GM21717 (cell line): ENCODE measurements around the gene NDUFB5.
"Not testable (repeated sequence)": the region's sequence is repeated elsewhere in the genome, so short reads cannot be mapped to it uniquely, and the experiment has no call there.

ENCODE experiments used
- ATAC-seq: cut with Tn5 transposase; IDR thresholded peaks from one replicate; pipeline ENCODE4 v1.9.1; 2021; ENCODE audit warnings: mild to moderate bottlenecking, moderate library complexity; ENCODE audit not compliant: unreplicated experiment

Gene NDUFB5

DNA sequence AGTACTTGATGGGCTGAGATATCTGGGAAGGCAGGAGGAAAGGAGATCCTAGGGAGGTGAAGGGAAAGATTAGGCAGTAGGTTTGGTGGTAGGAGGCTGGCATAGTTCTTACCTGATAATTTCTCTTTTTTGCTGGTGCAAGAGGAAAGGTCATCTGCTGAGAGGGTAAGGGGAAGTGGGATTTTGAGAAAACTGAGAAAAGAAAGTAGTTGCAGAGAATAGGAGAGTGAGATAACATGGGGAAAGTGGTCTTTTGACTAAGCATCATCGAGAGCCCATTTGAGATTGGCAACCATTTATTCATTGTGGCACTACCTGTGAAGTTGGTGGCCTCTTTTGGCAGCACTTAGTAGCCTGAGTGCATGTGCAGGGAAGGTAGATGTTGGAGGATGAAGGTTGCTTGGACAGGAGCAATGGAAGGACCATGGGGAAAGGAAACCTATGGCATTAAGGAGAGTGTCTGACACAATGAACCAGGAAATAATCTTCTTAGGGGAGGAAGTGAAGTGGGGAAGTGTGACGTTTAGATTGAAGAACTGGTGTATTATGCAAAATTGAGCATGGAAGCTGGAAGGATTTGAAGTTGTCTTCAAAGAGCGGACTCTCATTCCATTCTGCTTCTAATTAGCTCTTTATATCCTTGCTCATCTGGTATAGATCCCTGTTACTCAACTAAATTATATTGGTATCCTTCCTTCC lies 26.3 kb downstream of the NDUFB5 start:
- ATAC-seq, result no peak

DNA sequence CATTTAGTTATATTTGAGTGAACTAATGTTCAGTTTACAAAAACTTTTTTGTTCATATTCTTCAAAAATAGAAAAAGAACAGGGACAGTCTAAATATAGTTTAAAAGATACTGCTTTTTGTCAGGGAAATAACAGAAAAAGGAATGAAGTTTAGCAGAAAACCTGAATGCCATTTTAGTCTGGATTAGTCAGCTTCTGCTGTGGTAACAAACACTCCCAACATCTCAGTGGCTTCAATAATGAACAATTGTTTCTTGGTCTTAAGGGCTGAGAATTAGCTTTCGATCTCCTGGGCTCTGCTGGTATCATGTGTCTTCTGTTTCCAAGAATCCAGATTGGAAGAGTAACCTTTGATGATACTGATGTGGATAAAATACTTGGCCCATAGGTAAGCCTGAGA lies 35.9 kb downstream of the NDUFB5 start:
- no peak for ATAC-seq

- ATAC-seq, result no peak
Observed at GRCh38 chr3:179642871-179643270, 38.3 kb downstream of the NDUFB5 start.

DNA sequence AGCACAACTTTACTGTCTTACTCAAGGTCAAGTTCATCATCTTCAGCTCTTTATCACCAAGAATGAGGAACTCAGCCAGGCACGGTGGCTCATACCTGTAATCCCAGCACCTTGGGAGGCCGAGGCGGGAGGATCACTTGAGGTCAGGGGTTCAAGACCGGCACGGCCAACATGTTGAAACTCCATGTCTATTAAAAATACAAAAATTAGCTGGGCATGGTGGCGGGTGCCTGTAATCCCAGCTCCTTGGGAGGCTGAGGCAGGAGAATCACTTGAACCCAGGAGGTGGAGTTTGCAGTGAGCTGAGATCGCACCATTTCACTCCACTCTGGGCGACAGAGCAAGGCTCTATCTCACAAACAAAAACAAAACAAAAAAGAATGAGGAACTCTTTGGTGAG lies 39.2 kb downstream of the NDUFB5 start:
- not testable (repeated sequence) for ATAC-seq

DNA sequence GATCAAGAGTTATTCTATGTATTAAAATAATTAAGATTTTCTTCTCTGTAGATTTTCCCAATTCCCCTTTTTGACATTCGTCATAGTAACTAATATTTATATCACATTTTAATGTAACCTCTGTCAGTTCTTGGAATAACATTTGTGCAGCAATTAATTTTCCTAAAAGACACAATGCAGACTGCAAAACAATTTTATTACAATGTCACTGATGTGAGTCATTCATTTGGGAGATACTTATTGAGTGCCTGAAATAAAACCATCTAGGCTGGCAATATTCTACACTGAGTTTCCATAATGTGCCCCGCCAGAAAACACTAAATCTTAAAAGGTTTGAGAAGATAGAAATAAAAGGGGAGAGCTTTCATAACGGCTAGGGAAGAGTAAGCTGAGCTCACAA lies 41.6 kb downstream of the NDUFB5 start:
- no peak for ATAC-seq

GRCh38 chr3:179651687-179652446 lies 47.3 kb downstream of the NDUFB5 start:
- ATAC-seq, result no peak

GRCh38 chr3:179652447-179653095 lies 48.0 kb downstream of the NDUFB5 start, which contains the start of gene USP13:
Gene USP13 (plus strand): TSS chr3:179653040. CDS start chr3:179653226, 186 bp downstream.
- ATAC-seq, result peak; percentile 74

DNA sequence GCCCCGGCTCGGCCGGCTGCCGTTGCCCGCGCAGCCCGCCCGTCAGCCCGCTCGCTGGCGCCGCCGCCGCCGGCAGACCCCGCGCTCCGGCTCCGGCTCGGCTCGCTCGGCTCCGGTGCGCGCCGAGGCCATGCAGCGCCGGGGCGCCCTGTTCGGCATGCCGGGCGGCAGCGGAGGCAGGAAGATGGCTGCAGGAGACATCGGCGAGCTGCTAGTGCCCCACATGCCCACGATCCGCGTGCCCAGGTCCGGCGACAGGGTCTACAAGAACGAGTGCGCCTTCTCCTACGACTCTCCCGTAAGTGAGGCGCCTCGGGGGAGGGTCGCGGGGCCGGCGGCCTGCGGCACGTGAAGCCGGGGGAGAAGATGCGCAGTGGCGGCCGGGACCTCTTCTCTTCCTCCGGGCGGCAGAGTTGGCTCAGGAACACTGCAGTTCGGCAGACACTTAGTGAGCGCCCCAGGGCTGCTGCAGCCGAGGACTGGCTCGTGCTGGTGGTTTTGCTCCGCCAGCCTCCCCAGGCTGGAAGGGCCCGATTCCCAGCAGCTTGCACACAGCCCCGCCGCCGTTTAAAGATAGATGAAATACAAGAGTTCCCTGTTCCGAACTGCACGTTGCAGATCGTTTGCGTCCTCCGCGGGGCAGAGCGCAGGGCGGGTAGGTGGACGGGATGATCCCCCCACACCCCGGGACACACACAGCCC lies 48.7 kb downstream of the NDUFB5 start:
- ATAC-seq, result peak; percentile 66

DNA sequence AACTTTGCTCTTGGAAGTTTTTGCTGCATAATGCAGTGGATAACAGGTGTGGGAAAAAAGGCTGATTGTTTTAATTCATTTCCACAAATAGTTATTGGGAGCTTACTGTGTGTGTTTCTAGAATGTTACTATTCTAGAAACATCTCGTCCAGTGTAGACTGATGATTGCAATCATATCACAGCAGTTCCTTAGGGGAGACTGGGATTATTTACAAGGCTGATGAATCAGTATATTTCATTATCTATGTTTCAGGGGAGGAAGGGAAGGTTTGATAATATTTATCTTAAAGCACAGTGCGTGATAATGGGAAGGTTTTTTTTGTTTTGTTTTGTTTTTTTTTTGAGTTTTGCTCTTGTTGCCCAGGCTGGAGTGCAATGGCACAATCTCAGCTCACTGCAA lies 50.6 kb downstream of the NDUFB5 start:
- ATAC-seq, result no peak

- no peak for ATAC-seq
Observed at GRCh38 chr3:179658606-179659005, 54.0 kb downstream of the NDUFB5 start.

GRCh38 chr3:179660872-179661271 lies 56.3 kb downstream of the NDUFB5 start:
- ATAC-seq, result no peak

DNA sequence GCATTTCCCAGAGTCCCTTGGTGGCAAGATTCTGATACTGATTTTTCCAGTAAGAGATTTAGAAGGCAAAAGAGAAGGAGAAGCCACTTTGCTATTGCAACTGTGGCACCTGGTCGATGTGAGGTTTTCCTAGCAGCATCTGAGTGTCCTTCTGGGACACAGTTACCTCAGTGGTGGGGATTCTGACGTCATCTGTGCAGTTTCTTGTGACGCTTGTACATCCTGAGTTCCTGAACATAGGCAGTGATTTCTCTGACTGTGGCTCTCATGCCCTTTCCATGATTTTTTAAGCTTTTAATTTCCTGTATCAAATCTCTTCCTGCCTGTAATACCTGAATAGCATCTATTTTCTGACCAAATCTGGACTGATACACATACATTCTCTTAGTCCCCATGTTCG lies 57.2 kb downstream of the NDUFB5 start:
- no peak for ATAC-seq

DNA sequence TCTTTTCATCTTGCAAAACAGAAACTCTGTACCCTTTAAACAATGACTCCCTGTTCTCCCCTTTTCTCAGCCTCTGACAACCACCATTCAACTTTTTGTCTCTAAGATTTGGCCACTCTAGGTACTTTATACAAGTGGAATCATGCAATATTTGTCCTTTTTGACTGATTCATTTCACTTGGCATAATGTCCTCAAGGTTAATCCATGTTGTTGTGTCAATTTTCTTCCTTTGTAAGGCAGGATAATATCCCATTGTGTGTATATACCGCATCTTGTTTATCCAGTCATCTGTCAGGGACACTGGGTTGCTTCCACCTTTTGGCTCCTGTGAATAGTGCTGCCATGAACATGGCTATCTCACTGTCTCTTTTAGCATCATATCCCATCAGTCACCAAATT lies 58.5 kb downstream of the NDUFB5 start:
- no peak for ATAC-seq

- ATAC-seq, result no peak
Observed at GRCh38 chr3:179666030-179666429, 61.4 kb downstream of the NDUFB5 start.

GRCh38 chr3:179666436-179667035 lies 61.9 kb downstream of the NDUFB5 start:
- no peak for ATAC-seq

GRCh38 chr3:179668429-179668828 lies 63.8 kb downstream of the NDUFB5 start:
- no peak for ATAC-seq

DNA sequence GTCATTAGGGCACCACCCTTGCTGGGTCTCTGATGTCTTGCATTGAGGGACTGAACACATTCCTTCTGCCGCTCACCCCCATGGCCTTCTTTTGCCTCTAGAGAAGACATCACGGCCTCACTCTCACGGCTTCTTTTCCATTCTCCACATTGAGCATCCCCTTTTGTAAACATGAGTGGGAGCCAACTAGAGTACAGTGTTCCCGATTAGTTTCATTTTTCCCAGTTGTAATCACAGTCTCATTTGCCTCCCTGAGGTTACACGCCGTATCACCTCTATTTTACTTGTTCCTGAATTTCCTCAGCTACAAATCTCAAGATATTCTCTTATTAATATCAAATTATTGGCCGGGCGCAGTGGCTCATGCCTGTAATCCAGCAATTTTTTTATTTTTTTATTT lies 65.7 kb downstream of the NDUFB5 start:
- no peak for ATAC-seq

GRCh38 chr3:179671309-179671708 lies 66.7 kb downstream of the NDUFB5 start:
- ATAC-seq, result no peak

GRCh38 chr3:179671747-179672242 lies 67.2 kb downstream of the NDUFB5 start:
- ATAC-seq, result no peak

- no peak for ATAC-seq
Observed at GRCh38 chr3:179672918-179673317, 68.3 kb downstream of the NDUFB5 start.

DNA sequence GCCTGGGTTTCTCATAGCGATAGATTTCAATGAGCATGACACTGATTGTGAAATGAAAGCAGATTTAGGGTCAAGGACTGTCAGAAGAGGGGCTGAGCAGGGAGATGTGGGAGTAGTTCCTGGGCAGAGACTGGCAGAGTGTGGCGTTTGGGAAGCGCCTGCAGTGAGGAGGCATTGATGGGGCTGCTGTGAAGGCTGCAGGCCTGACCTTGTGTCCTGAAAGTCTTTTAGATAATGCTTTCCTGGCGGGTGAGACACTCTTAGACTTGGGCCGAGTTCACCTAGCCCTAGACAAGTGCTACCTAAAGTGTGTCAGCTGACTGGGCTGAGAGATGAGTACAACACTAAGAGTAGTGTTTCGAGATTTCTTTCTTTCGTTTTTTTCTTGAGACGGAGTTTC lies 68.9 kb downstream of the NDUFB5 start:
- no peak for ATAC-seq
